Hematopoietic multipotent progenitor cell treated with erythropoietin and hydrocortisone succinate and interleukin-3 and kit ligand, for 4 days (in vitro differentiated cells): ENCODE results near the gene ARHGEF18.
"Not testable (repeated sequence)": the region's sequence is repeated elsewhere in the genome, so short reads cannot be mapped to it uniquely, and the experiment has no call there.

Experiments used
- DNase-seq: peaks from one replicate; pipeline ENCODE4 v3.0.0-alpha.2; 2015

Gene ARHGEF18

DNA sequence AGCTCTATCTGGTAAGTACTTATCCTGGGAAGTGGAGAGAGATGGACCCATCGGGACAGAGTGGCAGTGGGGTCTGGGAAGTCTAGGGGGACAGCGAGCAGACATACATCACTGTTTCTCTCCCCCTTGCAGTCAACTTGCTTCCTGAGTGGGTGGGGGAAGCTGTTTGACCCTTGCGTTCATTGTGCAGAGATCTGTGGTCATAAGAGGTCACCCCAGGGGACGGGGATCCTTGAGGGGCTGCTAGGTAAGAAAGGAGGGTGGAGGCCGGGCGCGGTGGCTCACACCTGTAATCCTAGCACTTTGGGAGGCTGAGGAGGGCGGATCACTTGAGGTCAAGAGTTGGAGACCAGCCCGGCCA lies 474 bp downstream of the ARHGEF18 start:
- no peak for DNase-seq

DNA sequence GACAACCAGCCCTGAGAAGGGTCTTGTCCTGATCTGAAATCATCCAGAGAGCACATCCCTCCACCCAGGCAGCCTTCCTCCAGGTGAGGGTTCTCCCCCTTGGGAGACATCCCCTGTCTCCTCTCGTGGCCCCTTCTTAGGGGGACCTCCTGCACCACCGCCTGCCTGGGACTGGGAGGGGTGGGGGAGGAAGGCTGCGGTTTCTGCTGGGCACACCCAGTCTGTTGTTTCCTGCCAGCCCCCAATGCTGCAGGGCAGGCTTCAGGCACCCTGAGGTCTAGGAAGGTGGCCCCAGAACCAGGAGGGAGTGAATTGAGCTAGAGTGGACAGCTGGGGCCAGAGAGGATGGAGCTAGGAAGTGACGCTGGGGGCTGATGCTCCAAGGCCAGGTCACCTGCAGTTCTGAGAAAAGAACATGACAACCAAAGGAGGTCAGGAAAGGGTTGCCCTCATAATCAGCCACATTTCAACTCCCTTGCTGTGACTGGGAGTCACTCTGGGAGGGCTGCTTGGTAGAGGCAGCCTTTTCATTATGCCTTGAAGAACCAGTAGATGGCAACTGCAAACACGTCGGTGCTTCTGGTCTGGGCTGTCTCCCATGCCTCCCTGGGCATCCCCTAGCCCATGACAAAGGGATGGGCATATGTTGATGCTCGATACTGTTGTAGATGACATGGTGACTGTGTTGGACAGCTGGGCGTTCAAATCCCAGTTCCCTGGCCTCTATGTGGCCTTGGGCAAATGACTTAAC lies 1.4 kb downstream of the ARHGEF18 start:
- DNase-seq, result peak; percentile 90

DNA sequence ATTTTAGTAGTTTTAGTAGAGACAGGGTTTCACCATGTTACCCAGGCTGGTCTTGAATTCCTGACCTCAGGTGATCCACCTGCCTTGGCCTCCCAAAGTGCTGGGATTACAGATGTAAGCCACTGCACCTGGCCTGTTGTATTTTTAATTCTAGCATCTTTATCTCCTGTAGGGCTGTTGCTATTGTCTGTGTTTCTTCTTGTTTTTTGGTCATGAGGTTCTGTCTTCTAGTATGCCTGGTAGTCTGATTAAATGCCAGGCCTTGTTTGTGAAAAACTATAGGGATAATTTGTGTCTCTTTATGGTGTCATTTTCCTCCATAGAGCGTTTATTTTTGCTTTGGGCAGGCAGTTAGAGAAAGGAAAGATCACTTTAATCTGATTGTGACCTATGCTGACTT lies 3.1 kb downstream of the ARHGEF18 start:
- no peak for DNase-seq

DNA sequence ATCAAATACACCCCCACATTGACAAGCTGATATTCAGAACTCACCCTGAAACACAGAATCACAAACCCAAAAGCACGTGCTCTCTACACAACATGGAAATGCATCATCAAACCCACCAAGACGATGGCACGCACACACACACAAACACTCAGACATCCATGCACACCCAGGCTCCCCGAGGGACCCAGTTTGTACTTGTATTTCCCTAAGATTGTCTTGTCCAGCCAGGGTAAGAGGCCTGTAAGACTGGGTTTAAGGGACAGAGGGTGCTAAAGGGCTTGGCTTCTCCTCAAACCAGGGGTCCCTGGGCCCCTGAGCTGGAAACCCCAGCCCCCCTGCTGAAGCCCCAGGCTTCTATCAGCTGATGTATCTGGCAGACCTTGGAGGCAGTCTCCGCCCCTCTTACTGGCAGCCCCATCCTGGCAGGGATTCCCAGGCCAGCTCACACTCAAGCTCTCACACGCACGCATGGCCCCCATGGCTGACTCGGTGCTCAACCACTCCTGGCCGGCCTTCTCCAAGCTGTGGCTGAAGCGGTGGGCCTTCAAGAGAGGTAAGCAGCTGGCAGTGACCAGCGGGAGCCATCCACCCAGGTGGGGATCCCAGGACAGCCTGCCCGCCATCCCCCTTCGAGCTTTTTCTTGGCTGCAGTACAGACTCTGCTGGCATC lies 6.5 kb downstream of the ARHGEF18 start:
- DNase-seq, result no peak

DNA sequence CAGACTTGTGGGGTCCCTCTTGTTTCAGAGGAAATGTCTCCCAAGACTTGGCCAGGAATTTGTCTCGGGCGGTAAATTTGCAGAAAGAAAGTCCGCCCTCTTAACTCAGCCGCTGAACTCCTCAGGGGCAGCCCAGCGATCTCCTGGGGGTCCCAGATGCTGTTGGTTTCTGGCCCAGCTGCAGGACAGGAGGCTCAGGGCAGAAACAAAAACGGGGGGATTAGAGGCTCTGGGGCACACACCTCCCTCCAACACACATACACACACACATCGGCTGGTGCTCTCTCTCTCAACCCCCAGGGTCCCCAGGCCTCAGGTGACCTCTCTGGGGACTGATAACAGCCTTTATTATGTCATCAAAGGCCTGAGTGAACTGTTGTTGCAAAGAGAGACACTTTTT lies 7.1 kb downstream of the ARHGEF18 start:
- no peak for DNase-seq

DNA sequence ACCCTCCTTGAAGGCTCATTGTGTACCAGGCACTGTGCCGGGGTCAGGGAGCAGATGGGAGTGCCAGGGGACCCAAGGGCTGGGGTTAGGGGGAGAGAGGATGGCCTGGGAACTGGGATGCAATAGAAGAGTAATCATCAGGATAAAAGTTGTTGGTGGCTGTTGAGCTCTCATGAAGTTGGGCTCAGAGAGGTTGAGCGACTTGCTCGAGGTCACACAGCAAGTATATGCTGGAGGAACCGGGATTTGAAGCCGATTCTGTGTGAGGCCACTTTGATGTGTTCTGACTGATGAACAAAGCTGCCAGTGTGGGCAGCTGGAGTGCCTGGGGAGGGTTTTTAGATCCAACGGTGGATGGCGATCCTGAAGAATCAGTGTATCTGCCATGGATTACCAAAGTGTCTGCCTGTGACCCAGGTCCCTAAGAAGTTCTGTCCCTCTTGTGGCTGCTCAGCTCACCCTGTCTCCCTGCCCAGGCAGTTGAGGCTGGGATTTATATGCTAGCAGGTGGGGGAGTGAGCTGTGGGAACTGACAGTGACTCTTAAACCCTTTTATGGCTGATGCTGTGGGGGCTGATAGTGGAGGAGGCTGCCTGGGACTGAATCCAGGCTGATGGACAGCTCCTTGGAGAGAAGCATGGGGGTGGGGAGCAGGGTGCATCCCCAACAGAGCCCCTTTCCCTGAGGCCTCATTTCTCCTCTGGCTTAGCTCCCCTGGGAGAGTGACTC lies 8.3 kb downstream of the ARHGEF18 start:
- no peak for DNase-seq

DNA sequence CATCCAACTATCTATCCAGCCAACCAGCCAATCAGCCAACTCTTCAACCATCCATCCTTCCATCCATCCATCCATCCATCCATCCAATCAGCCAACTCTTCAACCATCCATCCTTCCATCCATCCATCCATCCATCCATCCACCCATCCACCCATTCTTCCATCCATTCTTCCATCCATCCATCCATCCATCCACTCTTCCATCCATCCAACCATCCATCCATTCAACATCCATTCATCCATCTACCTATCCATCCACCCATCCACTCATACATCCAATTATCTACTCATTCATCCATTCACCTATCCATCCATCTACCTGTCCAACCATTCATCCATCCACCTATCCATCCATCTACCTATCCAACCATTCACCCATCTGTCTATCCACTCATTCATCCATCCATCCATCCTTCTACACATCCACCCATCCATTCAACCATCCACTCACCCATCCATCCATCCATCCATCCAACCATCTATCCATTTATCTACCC lies 9.4 kb downstream of the ARHGEF18 start:
- no peak for DNase-seq

DNA sequence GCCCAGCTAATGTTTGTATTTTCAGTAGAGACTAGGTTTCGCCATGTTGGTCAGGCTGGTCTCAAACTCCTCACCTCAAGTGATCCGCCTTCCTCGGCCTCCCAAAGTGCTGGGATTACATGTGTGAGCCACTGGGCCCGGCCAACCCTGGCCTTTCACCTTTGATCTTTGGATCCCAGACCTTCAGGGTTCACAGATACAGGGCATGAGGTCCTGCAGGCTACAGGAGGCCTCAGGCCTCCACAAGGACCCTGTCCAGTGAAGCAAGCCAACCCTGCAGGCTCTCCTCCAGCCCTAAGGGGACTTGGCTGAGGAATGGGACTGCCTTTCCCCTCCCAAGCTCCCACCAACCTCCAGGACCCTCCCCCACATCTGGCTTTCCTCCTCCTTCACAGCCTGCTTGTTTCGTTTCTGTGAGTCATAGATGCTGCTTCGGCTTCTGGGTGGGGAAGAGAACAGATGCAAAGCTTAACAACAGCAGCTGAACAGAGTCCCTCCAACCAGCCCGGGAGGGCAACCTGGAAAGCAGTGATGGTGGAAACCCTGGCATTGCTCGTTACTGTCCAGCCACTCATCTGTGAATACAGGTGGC lies 11.8 kb downstream of the ARHGEF18 start:
- no peak for DNase-seq

DNA sequence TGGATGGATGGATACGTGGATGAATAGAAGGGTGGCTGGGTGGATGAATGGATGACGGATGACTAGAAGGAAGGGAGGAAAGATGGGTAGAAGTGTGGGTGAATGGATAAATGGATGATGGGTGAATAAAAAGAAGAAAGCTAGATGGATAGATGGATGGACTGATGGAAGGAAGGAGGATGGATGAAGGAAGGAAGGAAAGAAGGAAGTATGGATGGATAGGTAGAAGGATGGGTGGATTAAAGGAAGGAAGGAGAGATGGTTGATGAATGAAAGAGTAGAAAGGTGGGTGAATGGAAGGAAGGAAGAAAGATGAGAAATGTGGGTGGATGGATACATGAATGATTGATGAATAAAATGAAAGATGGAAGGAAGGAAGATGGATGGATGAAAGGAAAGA lies 14.5 kb downstream of the ARHGEF18 start:
- DNase-seq, result no peak

DNA sequence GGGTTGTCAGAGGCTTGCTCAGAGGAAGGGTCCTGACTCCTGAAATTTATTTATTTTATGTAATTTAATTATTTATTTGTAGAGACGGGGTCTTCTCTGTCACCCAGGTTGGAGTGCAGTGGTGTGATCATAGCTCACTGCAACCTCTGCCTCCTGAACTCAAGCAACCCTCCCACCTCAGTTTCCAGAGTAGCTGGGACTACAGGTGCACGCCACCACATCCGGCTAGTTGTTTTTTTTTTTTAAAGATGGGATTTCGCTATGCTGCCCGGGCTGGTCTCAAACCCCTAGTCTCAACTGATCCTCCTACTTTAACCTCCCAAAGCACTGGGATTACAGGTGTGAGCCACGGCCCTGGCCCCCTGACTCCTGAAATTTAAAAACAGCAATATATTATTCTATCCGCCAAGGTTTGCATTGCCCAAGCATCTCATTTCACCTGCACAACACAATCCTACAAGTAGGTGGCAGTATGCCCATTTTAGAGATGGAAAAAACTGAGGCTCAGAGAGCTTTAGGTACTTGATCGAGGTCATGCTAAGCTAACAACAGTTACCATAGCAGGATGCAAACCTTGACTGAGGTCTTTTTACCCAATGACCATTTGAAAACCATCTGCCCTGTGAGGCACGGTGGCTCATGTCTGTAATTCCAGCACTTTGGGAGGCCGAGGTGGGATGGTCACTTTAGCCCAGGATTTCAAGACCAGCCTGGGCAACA lies 18.1 kb downstream of the ARHGEF18 start:
- peak; percentile 76 for DNase-seq

DNA sequence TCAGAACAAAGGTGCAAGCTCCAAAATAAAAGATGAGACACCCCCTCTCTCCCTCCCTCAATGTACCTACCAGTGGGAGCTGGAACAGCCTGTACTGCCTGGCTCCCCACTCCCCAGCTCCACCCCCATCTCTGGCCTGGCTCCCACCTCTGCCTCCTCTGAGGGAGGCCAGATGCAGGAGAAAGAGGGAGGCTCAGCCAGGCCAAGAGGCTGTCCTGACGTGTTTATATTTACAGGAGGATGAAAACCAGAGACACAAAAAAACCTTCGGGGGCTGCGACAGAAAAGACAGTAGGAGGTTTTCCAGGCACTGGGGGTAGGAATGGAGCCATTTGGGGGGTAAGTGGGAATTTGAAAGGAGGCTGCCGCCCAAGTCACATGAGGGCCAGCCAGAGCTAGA lies 19.7 kb downstream of the ARHGEF18 start:
- DNase-seq, result no peak

DNA sequence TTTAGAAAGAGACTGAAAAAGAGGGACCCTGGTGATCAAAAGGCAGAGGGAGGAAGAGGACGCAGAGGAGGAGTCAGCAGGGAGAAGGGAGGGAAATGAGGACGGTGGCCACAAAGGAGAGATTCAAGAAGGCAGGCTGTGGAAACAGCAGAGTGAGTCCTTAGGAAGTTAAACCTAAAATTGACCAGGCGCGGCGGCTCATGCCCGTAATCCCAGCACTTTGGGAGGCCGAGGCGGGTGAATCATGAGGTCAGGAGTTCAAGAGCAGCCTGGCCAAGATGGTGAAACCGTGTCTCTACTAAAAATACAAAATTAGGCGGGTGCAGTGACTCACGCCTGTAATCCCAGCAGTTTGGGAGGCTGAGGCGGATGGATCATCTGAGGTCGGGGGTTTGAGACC lies 20.1 kb downstream of the ARHGEF18 start:
- DNase-seq, result not testable (repeated sequence)

DNA sequence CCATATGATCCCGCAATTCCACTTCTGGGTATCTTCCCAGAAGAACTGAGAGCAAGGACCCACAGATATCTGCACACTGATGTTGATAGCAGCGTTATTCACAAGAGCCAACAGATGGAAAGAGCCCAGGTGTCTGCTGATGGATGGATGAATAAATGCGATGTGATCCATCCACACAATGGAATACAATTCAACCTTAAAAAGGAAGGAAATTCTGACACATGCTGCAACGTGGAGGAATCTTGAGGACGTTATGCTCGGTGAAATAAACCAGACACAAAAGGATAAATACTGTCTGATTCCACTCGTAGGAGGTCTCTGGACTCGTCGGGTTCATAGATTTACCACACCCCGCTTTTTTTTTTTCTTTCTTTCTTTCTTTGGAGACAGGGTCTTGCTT lies 21.8 kb downstream of the ARHGEF18 start:
- no peak for DNase-seq

DNA sequence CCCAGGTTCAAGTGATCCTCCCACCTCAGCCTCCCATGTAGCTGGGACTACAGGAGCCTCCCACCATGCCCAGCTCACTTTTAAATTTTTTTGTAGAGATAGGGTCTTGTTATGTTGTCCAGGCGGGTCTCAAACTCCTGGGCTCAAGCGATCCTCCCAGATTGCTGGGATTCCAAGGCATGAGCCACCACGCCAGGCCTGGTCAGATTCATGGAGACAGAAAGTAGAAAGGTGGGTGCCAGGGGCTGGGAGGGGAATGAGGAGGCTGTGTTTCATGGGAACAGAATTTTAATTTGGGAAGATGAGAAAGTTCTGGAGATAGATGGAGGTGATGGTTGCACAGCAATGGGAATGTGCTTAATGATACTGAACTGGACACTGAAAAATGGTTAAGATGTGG lies 22.3 kb downstream of the ARHGEF18 start:
- no peak for DNase-seq

DNA sequence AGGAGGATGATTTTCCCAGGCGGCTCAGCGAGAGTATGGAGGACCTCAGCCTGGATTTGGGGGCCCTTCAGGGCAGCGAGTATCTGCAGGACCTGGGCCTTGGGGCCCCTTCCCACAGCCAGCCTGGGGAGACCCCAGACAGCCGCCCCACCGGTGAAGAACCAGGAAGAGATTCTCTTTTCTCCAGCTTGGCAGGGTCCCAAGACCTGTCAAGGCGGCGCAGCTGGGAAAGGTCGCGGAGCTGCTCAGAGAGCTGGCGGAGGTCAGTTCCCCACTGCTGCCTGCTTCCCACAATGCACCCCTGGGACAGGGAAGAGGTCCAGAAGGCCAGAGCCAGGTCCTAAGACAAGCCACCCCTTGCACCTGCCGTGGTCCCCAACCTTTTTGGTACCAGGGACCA lies 24.1 kb downstream of the ARHGEF18 start:
- DNase-seq, result no peak

DNA sequence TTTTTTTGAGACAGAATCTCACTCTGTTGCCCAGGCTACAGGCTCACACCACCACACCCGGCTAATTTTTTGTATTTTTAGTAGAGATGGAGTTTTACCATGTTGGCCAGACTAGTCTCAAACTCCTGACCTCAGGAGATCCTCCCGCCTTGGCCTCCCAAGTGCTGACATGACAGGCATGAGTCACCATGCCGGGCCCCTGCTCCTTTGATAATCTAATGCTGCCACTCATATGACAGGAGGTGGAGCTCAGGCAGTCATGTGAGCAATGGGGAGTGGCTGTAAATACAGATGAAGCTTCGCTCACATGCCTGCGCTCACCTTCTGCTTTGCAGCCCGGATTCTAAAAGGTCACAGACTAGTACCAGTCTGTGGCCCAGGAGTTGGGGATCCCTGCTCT lies 25.1 kb downstream of the ARHGEF18 start:
- DNase-seq, result peak; percentile 68

DNA sequence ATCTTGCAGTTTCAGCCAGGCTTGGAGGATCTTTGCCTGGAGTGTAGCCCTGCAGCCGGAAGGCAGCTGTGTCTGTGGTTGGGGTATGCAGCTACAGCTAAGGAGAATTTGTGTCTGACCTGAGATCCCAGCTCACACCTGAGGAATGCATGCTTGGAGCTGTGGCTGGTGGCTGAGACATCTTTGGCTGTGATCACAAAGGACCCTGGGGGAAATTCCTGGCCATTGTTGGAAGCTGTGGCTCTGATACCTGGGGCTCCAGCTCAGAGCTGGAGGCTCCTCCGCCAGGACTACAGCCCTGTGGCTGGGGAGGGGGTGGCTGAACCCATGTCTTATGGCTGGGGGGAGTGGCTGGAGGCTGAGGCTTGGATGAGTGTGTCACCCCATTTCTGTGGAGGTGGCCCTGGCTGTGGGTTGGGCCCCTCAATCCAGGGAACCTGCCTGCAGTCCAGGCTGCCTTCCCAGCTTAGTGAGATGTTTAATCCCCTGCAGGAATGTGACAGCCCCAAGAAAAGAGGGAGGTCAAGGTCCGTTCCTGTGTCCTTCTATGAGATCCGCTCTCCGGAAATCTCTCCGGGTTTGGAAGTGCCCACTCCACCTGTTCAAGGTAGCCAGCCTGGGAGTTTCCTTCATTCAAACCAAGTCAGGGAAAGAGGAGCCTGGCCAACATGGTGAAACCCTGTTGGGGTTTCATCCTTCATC lies 27.6 kb downstream of the ARHGEF18 start:
- DNase-seq, result no peak

DNA sequence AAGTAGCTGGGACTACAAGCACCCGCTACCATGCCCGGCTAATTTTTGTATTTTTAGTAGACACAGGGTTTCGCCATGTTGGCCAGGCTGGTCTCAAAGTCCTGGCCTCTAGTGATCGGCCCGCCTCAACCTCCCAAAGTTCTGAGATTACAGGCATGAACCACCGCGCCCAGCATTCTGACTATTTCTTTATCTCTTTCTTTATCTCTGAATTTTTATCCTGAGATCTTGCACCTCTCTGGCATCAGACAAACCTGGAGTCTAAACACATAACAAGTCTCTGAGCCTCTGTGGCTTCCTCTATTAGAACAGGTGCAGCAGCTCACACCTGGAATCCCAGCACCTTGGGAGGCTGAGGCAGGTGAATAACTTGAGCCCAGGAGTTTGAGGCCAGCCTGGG lies 28.5 kb downstream of the ARHGEF18 start:
- DNase-seq, result no peak

DNA sequence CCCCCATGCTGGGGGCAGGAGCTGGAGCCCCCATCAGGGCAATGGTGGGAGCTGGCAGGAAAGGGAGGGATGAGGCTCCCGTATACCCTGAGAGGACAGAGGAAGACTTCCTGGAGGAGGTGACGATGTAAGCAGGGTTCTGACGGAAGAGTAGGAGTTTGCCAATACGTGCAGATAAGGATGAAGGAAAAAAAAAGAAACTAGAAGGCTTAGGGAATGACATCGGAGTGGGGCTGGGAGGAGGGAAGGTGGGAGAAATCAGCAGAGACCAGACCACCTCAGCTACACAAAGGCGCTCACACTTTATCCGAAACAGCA lies 32.3 kb downstream of the ARHGEF18 start:
- no peak for DNase-seq

DNA sequence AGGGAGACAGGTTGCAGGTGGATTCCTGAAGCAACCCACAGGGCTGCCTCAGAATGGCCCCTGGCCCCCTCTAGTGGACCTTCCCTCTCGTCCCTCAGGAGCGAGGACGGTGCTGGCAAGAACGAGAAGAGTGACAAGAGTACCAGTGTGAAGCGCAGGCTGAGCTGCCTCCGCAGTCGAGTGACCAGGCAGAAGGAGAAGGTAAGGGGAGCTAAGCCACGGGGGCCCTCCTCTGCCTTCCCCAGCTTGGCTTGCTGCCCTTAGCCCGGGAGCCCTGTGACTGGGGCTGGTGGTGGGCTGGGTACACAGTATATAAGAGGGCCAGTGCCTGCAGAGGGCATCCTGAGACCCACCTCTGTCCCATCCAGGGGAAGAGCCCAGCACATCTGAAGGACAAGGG lies 34.0 kb downstream of the ARHGEF18 start:
- no peak for DNase-seq

DNA sequence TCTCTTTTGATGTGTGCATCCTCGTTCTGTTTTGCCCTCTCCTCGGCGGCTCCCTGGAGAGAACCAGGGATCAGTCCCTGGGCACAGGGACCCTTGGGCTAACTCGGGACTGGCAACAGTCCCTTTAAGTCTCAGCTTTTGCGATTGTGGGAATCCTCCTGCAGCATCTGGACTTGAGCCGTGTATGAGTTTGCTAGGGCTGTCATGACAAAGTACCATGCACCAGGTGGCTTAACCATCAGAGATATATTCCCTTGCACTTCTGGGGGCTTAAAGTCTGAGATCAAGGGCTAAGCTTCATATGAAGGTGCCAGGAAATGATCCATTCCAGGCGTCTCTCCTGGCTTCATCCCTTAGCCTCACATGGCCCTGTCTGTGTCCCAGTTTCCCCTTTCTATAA lies 34.5 kb downstream of the ARHGEF18 start:
- no peak for DNase-seq

DNA sequence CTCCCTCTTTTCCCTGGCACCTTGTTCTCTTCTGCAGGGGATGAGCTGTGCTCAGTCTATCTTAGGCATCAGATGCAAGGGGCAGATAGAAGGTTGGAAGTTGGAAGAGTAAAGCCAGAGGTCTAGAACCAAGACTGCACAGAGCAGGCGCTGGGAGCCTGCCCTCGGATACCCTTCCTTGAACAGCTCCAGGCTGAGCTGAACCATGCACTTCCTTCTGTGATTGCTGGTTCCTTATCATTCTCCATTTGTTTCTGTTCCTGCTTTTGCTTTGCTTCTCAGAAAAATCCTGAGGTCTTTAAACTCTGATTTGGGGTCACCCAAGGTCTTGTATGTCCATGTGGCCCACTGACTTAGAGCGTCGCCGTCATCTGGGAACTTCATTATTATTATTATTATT lies 36.3 kb downstream of the ARHGEF18 start:
- no peak for DNase-seq

DNA sequence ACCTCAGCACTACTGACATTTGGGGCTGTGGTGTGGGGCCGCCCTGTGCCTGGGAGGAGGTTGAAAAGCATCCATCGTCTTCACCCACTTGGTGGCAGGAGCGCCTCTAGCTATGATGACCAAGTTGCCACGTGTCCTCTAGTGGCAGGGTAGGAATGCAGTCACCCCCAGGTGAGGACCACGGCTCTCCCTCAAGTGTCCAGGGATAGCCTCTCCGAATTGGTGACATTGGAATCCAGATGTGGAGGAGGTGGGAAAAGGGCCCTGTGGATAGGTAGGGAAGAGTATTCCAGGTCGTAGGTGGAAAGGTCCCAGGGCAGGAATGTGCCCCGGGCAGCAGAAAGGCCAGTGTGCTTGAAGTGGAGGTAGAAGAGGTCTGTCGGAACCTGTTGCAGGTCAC lies 37.6 kb downstream of the ARHGEF18 start:
- peak; percentile 34 for DNase-seq
